ENCODE data around the gene RAB3GAP2.
A peak's percentile ranks its signal among the peaks of the same experiment; 100 is the strongest.
"Not testable (repeated sequence)": the region's sequence is repeated elsewhere in the genome, so short reads cannot be mapped to it uniquely, and the experiment has no call there.

The RAB3GAP2 gene

GRCh38 chr1:220129479-220130210 is 142.6 kb downstream of the RAB3GAP2 start:
- no peak for TF ChIP-seq Cebpa-rat (IDR thresholded peaks at IDR 0.05)
- H3K27ac ChIP-seq: no peak overlapping the region
- H3K9ac ChIP-seq: no peak overlapping the region
- H3K4me3 ChIP-seq: no peak overlapping the region
- H3K4me2 ChIP-seq: no peak overlapping the region
- H3K4me1 ChIP-seq: peaks cover 0 to 4% (median under 1%) of the 10 kb centered on the region in 10 experiments; a peak in 8 of 20 replicates
- no peaks in the 10 kb centered on the region for H4K20me1 ChIP-seq
- H3K9me3 ChIP-seq (replicated peaks in 1 of 11): peaks cover 5 to 12% (median 7%) of the 10 kb centered on the region in 11 experiments; a peak in 15 of 22 replicates
- no peaks in the 10 kb centered on the region for H3K27me3 ChIP-seq
- H3K36me3 ChIP-seq: peaks cover 87 to 100% (median 93%) of the 10 kb centered on the region in 11 experiments

GRCh38 chr1:220127076-220127475 is 145.2 kb downstream of the RAB3GAP2 start:
- no peak for TF ChIP-seq Cebpa-rat (IDR thresholded peaks at IDR 0.05)

GRCh38 chr1:220124542-220124941 is 147.7 kb downstream of the RAB3GAP2 start:
- Histone ChIP-seq H3K4me1 (peaks cover 0 to 9% (median 3%) of the 10 kb centered on the region in 10 experiments; a peak in 8 of 20 replicates), H3K27me3 (no peaks in the 10 kb centered on the region), H4K20me1 (peaks cover 0 to 3% (median 0%) of the 10 kb centered on the region in 11 experiments; a peak in 1 of 22 replicates), H3K9me3 (replicated peaks in 1 of 11) (peaks cover 4 to 9% (median 6%) of the 10 kb centered on the region in 11 experiments; a peak in 15 of 22 replicates), H3K9ac (no peak overlapping the region), H3K27ac (peak overlapping the region in 2 of 11 experiments; percentile 4; a peak in 1 of 22 replicates), H3K36me3 (peaks cover 48 to 71% (median 52%) of the 10 kb centered on the region in 11 experiments), H3K4me2 (peak overlapping the region in 5 of 11 experiments; percentile 3 to 30 (median 12); a peak in 4 of 22 replicates), H3K4me3 (no peak overlapping the region)
- no peak for TF ChIP-seq Cebpa-rat (IDR thresholded peaks at IDR 0.05)

More at GRCh38 chr1:220127076-220127475, 145.2 kb downstream of the RAB3GAP2 start:
- Histone ChIP-seq H3K4me3 (no peak overlapping the region), H3K36me3 (peaks cover 65 to 81% (median 68%) of the 10 kb centered on the region in 11 experiments), H3K9ac (no peak overlapping the region), H3K9me3 (replicated peaks in 1 of 11) (peaks cover 5 to 12% (median 7%) of the 10 kb centered on the region in 11 experiments; a peak in 15 of 22 replicates), H3K27ac (no peak overlapping the region), H3K27me3 (no peaks in the 10 kb centered on the region), H3K4me2 (no peak overlapping the region), H3K4me1 (peaks cover 0 to 9% (median 3%) of the 10 kb centered on the region in 10 experiments; a peak in 8 of 20 replicates), H4K20me1 (no peaks in the 10 kb centered on the region)

- no peak overlapping the region for H3K9ac ChIP-seq
- H3K4me2 ChIP-seq: no peak overlapping the region
- peaks cover 0 to 3% (median 0%) of the 10 kb centered on the region in 11 experiments; a peak in 4 of 22 replicates for H3K9me3 ChIP-seq (replicated peaks in 1 of 11)
- H4K20me1 ChIP-seq: peaks cover 0 to 3% (median 0%) of the 10 kb centered on the region in 11 experiments; a peak in 1 of 22 replicates
- H3K27me3 ChIP-seq: no peaks in the 10 kb centered on the region
- peaks cover 41 to 64% (median 47%) of the 10 kb centered on the region in 11 experiments for H3K36me3 ChIP-seq
- no peak overlapping the region for H3K27ac ChIP-seq
- TF ChIP-seq Cebpa-rat (IDR thresholded peaks at IDR 0.05): no peak
- peaks cover 0 to 9% (median 3%) of the 10 kb centered on the region in 10 experiments; a peak in 8 of 20 replicates for H3K4me1 ChIP-seq
- H3K4me3 ChIP-seq: no peak overlapping the region
Measured at GRCh38 chr1:220123889-220124288, 148.4 kb downstream of the RAB3GAP2 start.

- H3K27ac ChIP-seq: no peak overlapping the region
- no peak overlapping the region for H3K4me2 ChIP-seq
- H3K4me1 ChIP-seq: peaks cover 0 to 9% (median 3%) of the 10 kb centered on the region in 10 experiments; a peak in 8 of 20 replicates
- no peaks in the 10 kb centered on the region for H3K27me3 ChIP-seq
- no peak overlapping the region for H3K4me3 ChIP-seq
- H3K9me3 ChIP-seq (replicated peaks in 1 of 11): no peaks in the 10 kb centered on the region
- peaks cover 0 to 3% (median 0%) of the 10 kb centered on the region in 11 experiments; a peak in 1 of 22 replicates for H4K20me1 ChIP-seq
- peaks cover 34 to 59% (median 41%) of the 10 kb centered on the region in 11 experiments for H3K36me3 ChIP-seq
- no peak for TF ChIP-seq Cebpa-rat (IDR thresholded peaks at IDR 0.05)
- no peak overlapping the region for H3K9ac ChIP-seq
Measured at GRCh38 chr1:220123066-220123465, 149.2 kb downstream of the RAB3GAP2 start.

GRCh38 chr1:220121791-220122530 is 150.3 kb downstream of the RAB3GAP2 start:
- H4K20me1 ChIP-seq: peaks cover 0 to 3% (median 0%) of the 10 kb centered on the region in 11 experiments; a peak in 1 of 22 replicates
- no peaks in the 10 kb centered on the region for H3K27me3 ChIP-seq
- peaks cover 31 to 59% (median 42%) of the 10 kb centered on the region in 11 experiments for H3K36me3 ChIP-seq
- H3K9ac ChIP-seq: no peak overlapping the region
- H3K27ac ChIP-seq: no peak overlapping the region
- H3K9me3 ChIP-seq (replicated peaks in 1 of 11): no peaks in the 10 kb centered on the region
- H3K4me2 ChIP-seq: no peak overlapping the region
- H3K4me1 ChIP-seq: peaks cover 0 to 9% (median 3%) of the 10 kb centered on the region in 10 experiments; a peak in 8 of 20 replicates
- TF ChIP-seq Cebpa-rat (IDR thresholded peaks at IDR 0.05): no peak
- no peak overlapping the region for H3K4me3 ChIP-seq

GRCh38 chr1:220119043-220119512 is 153.2 kb downstream of the RAB3GAP2 start:
- Histone ChIP-seq H3K9ac (no peak overlapping the region), H3K9me3 (replicated peaks in 1 of 11) (no peaks in the 10 kb centered on the region), H3K4me1 (no peaks in the 10 kb centered on the region), H4K20me1 (peaks cover 0 to 3% (median 0%) of the 10 kb centered on the region in 11 experiments; a peak in 1 of 22 replicates), H3K27me3 (no peaks in the 10 kb centered on the region), H3K4me2 (no peak overlapping the region), H3K4me3 (no peak overlapping the region), H3K27ac (no peak overlapping the region), H3K36me3 (peaks cover 43 to 67% (median 51%) of the 10 kb centered on the region in 11 experiments)
- no peak for TF ChIP-seq Cebpa-rat (IDR thresholded peaks at IDR 0.05)

GRCh38 chr1:220113136-220113695 is 159.0 kb downstream of the RAB3GAP2 start:
- no peaks in the 10 kb centered on the region for H3K9me3 ChIP-seq (replicated peaks in 1 of 11)
- H3K4me1 ChIP-seq: no peaks in the 10 kb centered on the region
- H3K27ac ChIP-seq: no peak overlapping the region
- no peak overlapping the region for H3K4me3 ChIP-seq
- no peak for TF ChIP-seq Cebpa-rat (IDR thresholded peaks at IDR 0.05)
- H3K27me3 ChIP-seq: no peaks in the 10 kb centered on the region
- 0 out of 22 replicates have a peak, but pooled peaks cover 0 to 3% (median 0%) of the 10 kb centered on the region in 11 experiments for H4K20me1 ChIP-seq
- H3K36me3 ChIP-seq: peaks cover 83 to 100% (median 92%) of the 10 kb centered on the region in 11 experiments
- H3K9ac ChIP-seq: no peak overlapping the region
- no peak overlapping the region for H3K4me2 ChIP-seq

- H3K9me3 ChIP-seq (replicated peaks in 1 of 11); H3K9ac ChIP-seq; H4K20me1 ChIP-seq; H3K4me2 ChIP-seq; H3K4me3 ChIP-seq; H3K27ac ChIP-seq; H3K27me3 ChIP-seq; H3K4me1 ChIP-seq: not testable (repeated sequence)
- H3K36me3 ChIP-seq: peaks cover 84 to 100% (median 92%) of the 10 kb centered on the region in 11 experiments
Measured at GRCh38 chr1:220112600-220112999, 159.7 kb downstream of the RAB3GAP2 start.

- not testable (repeated sequence) for H3K4me1 ChIP-seq; H3K9me3 ChIP-seq (replicated peaks in 1 of 11); H3K4me3 ChIP-seq; H3K27ac ChIP-seq; H3K27me3 ChIP-seq; H4K20me1 ChIP-seq; H3K4me2 ChIP-seq; H3K9ac ChIP-seq
- peaks cover 85 to 100% (median 94%) of the 10 kb centered on the region in 11 experiments for H3K36me3 ChIP-seq
Measured at GRCh38 chr1:220110473-220110872, 161.8 kb downstream of the RAB3GAP2 start.
